Omental fat pad (tissue), 4 donors: ENCODE results near the gene PTH2R. TPM values are rescaled to one million over a fixed set of nuclear protein-coding genes. Genes with fewer than 3 reads are reported as not detected.
"Not testable (repeated sequence)": the region's sequence is repeated elsewhere in the genome, so short reads cannot be mapped to it uniquely, and the experiment has no call there.

Experiments
- ATAC-seq: fragments of 150-250 bp; one replicate; pipeline ENCODE4 v1.9.1; 2016; ENCODE audit warnings: mild to moderate bottlenecking, moderate library complexity; ENCODE audit not compliant: low FRiP score
- DNase-seq: peaks from one replicate; pipeline ENCODE4 v3.0.0-alpha.2; 2019; ENCODE audit warnings: low spot score
- CTCF ChIP-seq, 3 donors: fragments of 450-650 bp; IDR thresholded peaks; one replicate each; pipeline ENCODE4 v1.5.1; 2016 to 2017; ENCODE audit warnings: antibody characterized with exemption in 3 of 3, mild to moderate bottlenecking in 3 of 3, moderate library complexity in 2 of 3
- total RNA-seq, 4 donors: library from RNA; depleted of rRNA; stranded (reverse); fragments of >200 nt; gene quantifications; one replicate each; pipeline ENCODE4 v1.1.0, GENCODE V29; 2016

The PTH2R gene
- total RNA-seq, 4 donors from 2014 or later = 0.28 TPM; not detected in 3

- DNase-seq (no peak), ATAC-seq (no peak)
- no peak for TF ChIP-seq CTCF (IDR thresholded peaks at IDR 0.05)
Measured at GRCh38 chr2:208426412-208427045, 19.9 kb downstream of the PTH2R start.

- ATAC-seq (no peak), DNase-seq (no peak)
- TF ChIP-seq CTCF (IDR thresholded peaks at IDR 0.05) = no peak
Measured at GRCh38 chr2:208437755-208438154, 31.2 kb downstream of the PTH2R start.

GRCh38 chr2:208440716-208441115 is 34.1 kb downstream of the PTH2R start:
- no peak for TF ChIP-seq CTCF (IDR thresholded peaks at IDR 0.05)
- ATAC-seq = no peak
- DNase-seq = no peak

GRCh38 chr2:208441951-208442350 is 35.4 kb downstream of the PTH2R start:
- DNase-seq (no peak), ATAC-seq (no peak)
- TF ChIP-seq CTCF (IDR thresholded peaks at IDR 0.05) = no peak

GRCh38 chr2:208447447-208447846 is 40.9 kb downstream of the PTH2R start:
- not testable (repeated sequence) for ATAC-seq, DNase-seq

GRCh38 chr2:208451061-208451460 is 44.5 kb downstream of the PTH2R start:
- no peak for TF ChIP-seq CTCF (IDR thresholded peaks at IDR 0.05)
- ATAC-seq (no peak), DNase-seq (no peak)

GRCh38 chr2:208454861-208455260 is 48.3 kb downstream of the PTH2R start:
- no peak for ATAC-seq
- no peak for TF ChIP-seq CTCF (IDR thresholded peaks at IDR 0.05)
- DNase-seq = no peak
